Mucosa of descending colon (tissue), 3 donors: ENCODE data around the gene PRKCZ. TPM values are rescaled to one million over a fixed set of nuclear protein-coding genes. Genes with fewer than 3 reads are reported as not detected.
"Not testable (repeated sequence)": the region's sequence is repeated elsewhere in the genome, so short reads cannot be mapped to it uniquely, and the experiment has no call there.

Source experiments
- ATAC-seq: fragments of 200-7000 bp; cut with Tn5 transposase; one replicate; pipeline ENCODE4 v1.9.1; 2020; ENCODE audit warnings: mild to moderate bottlenecking, moderate library complexity
- DNase-seq, 3 donors: peaks; one replicate each; pipeline ENCODE4 v3.0.0-alpha.2; 2020
- H3K36me3 ChIP-seq: fragments of 200-600 bp; one replicate; pipeline ENCODE4 v1.8.0; 2021; ENCODE audit warnings: low read depth, mild to moderate bottlenecking
- H3K4me1 ChIP-seq: fragments of 200-600 bp; one replicate; pipeline ENCODE4 v1.8.0; 2021; ENCODE audit warnings: low read depth, mild to moderate bottlenecking
- H3K4me3 ChIP-seq: fragments of 200-600 bp; one replicate; pipeline ENCODE4 v1.8.0; 2021; ENCODE audit warnings: mild to moderate bottlenecking
- H3K9me3 ChIP-seq: fragments of 200-600 bp; one replicate; pipeline ENCODE4 v1.8.0; 2021; ENCODE audit warnings: mild to moderate bottlenecking
- CTCF ChIP-seq: fragments of 200-600 bp; IDR thresholded peaks from one replicate; pipeline ENCODE4 v1.8.0; 2022; ENCODE audit warnings: antibody characterized with exemption, mild to moderate bottlenecking
- intact Hi-C, 2 donors: fragments of 100-400 bp; cut with DNase I in 1 of 2; cut with micrococcal nuclease in 1 of 2; formaldehyde crosslinking; loops; one replicate each; pipeline versions ENCODE4 v1.11.0 to v1.11.1; 2022; cut with DNase I, micrococcal nuclease
- total RNA-seq, 3 donors: library from RNA; stranded (reverse); fragmentation: NEBNext Ultra II Directional in 2 of 3; extraction: Animal tissue kit (Norgen Biotek cat#: 25700) in 2 of 3; gene quantifications; one replicate each; pipeline versions ENCODE4 v1.2.1 to v1.2.4, GENCODE V29; 2021 to 2023
- donor health status: DM: no; HTN: no; CAD: no; lungs with moderate emphysema.
- donor health status: DM: no; HTN: no; CAD: no.
- donor health status: DM: no; HTN: yes; CAD: no.

Gene PRKCZ
- total RNA-seq, 3 donors from 2014 or later = 38.9 to 80.2 (median 53.7) TPM

GRCh38 chr1:2144501-2145090, 94.4 kb downstream of the PRKCZ start:
- Histone ChIP-seq H3K4me3 (no peak overlapping the region), H3K9me3 (no peaks in the 10 kb centered on the region), H3K4me1 (no peaks in the 10 kb centered on the region), H3K36me3 (no peaks in the 10 kb centered on the region)
- intact Hi-C loops = no loop called here
- ATAC-seq = no peak
- no peak for TF ChIP-seq CTCF
- DNase-seq = peak in 1 of 3 donors; percentile 14

DNA sequence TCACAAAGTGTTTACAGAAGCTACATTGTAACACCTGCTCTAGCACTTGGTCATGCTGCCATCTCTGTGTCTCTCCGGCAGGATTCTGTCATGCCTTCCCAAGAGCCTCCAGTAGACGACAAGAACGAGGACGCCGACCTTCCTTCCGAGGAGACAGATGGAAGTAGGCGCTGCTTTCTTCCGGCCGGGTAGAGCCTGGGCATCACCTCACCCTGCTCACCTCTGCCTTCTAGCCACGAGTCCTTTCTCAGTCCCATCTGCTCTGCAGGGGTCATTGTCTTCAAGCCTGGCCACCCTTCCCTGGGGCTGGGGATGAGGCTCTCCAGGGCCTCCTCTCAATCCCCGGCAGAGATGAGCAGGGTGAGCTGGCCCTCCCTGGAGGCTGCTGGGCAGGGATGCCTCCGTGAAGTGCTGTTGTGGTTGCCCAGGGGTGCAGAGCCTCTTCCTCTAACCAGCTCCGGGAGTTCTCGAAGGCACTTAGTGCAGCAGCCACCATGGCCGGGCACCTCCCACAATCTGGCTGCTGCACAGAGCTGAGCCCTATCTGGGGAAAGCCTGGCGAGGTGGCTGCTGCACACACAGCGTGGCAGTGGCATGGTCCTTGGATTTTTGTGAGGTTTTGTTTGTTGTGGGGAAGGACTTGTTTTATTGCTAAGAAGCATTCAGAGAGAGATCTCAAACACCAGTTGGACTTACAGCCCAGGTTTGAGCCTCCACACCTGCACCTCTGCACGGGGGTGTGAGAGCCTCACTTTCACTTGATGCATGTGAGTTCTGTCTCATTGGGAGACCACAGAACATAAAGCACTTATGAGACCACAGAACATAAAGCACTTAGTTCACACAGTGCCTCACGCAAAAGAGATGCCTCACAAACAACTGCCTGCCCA, 96.0 kb downstream of the PRKCZ start:
- Histone ChIP-seq H3K9me3 (no peaks in the 10 kb centered on the region), H3K4me1 (no peaks in the 10 kb centered on the region), H3K4me3 (no peak overlapping the region), H3K36me3 (no peaks in the 10 kb centered on the region)
- intact Hi-C loops = no loop called here
- no peak for TF ChIP-seq CTCF
- ATAC-seq (peak; percentile 12), DNase-seq (peak in 1 of 3 donors; percentile 15)

GRCh38 chr1:2146836-2147517, 96.8 kb downstream of the PRKCZ start:
- Histone ChIP-seq H3K36me3 (no peaks in the 10 kb centered on the region), H3K4me3 (no peak overlapping the region), H3K4me1 (no peaks in the 10 kb centered on the region), H3K9me3 (no peaks in the 10 kb centered on the region)
- ATAC-seq = no peak
- no peak for DNase-seq
- intact Hi-C loops = no loop called here
- TF ChIP-seq CTCF = no peak

- H3K4me3 ChIP-seq, intact Hi-C loops, DNase-seq, H3K4me1 ChIP-seq, H3K9me3 ChIP-seq, ATAC-seq, H3K36me3 ChIP-seq: not testable (repeated sequence)
Measured at GRCh38 chr1:2147869-2148268, 97.7 kb downstream of the PRKCZ start.

- intact Hi-C loops = no loop called here
- ATAC-seq (peak; percentile 63), DNase-seq (no peak)
- no peak for TF ChIP-seq CTCF
- no peak overlapping the region for H3K4me3 ChIP-seq
- no peaks in the 10 kb centered on the region for H3K9me3 ChIP-seq
- no peaks in the 10 kb centered on the region for H3K36me3 ChIP-seq
- H3K4me1 ChIP-seq = no peaks in the 10 kb centered on the region
Measured at GRCh38 chr1:2148691-2149090, 98.5 kb downstream of the PRKCZ start.

DNA sequence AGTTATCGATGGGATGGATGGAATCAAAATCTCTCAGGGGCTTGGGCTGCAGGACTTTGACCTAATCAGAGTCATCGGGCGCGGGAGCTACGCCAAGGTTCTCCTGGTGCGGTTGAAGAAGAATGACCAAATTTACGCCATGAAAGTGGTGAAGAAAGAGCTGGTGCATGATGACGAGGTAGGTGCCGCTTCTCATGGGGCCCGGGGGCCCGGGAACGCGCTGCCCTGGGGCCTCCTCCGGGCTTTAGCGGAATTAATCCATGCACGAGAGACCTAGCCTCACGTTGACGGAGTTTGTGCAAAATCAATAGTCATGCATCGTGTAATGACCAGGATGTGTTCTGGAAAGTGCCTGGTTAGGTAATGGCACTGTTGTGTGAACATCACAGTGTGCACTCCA, 100.6 kb downstream of the PRKCZ start:
- intact Hi-C loops = no loop called here
- no peak for TF ChIP-seq CTCF
- DNase-seq (no peak), ATAC-seq (no peak)
- no peaks in the 10 kb centered on the region for H3K36me3 ChIP-seq
- H3K9me3 ChIP-seq = no peaks in the 10 kb centered on the region
- H3K4me3 ChIP-seq = no peak overlapping the region
- no peaks in the 10 kb centered on the region for H3K4me1 ChIP-seq
